ENCODE results near the gene MUC2.

DNA sequence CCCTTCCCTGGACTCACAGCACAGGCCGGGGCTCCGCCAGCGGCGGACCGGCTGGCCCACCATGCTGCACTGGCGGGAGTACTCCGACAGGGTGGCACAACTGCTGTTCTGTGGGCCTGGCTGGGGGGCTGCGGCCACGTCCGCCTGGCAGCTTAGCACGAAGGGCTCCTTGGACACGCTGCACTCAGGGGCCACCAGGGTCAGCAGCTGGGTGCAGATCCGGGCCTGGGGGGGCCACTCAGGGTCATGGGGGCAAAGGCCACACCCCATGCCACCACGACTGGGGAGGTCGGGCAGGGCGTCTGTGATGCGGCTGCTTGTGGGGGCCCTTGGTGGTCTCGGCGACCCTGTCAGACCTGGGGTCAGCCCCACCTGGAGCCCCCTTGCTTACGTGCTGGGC, 44.1 kb upstream of the MUC2 start:
- TF ChIP-seq EZH2 (IDR thresholded peaks at IDR 0.05; ENCODE audit: borderline replicate concordance, low read depth, low read length, poor library complexity, severe bottlenecking), result no peak
- TF ChIP-seq, protein P1, sequence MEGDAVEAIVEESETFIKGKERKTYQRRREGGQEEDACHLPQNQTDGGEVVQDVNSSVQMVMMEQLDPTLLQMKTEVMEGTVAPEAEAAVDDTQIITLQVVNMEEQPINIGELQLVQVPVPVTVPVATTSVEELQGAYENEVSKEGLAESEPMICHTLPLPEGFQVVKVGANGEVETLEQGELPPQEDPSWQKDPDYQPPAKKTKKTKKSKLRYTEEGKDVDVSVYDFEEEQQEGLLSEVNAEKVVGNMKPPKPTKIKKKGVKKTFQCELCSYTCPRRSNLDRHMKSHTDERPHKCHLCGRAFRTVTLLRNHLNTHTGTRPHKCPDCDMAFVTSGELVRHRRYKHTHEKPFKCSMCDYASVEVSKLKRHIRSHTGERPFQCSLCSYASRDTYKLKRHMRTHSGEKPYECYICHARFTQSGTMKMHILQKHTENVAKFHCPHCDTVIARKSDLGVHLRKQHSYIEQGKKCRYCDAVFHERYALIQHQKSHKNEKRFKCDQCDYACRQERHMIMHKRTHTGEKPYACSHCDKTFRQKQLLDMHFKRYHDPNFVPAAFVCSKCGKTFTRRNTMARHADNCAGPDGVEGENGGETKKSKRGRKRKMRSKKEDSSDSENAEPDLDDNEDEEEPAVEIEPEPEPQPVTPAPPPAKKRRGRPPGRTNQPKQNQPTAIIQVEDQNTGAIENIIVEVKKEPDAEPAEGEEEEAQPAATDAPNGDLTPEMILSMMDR (conservative IDR thresholded peaks at IDR 0.05; ENCODE audit: low read depth, low read length), result no peak
